Measurements from ENCODE around the gene MOCS1. TPM values are rescaled to one million over a fixed set of nuclear protein-coding genes. Genes with fewer than 3 reads are reported as not detected.

MOCS1 gene
- total RNA-seq, 2 experiments from 2014 or later: 0.84 to 1.4 TPM

DNA sequence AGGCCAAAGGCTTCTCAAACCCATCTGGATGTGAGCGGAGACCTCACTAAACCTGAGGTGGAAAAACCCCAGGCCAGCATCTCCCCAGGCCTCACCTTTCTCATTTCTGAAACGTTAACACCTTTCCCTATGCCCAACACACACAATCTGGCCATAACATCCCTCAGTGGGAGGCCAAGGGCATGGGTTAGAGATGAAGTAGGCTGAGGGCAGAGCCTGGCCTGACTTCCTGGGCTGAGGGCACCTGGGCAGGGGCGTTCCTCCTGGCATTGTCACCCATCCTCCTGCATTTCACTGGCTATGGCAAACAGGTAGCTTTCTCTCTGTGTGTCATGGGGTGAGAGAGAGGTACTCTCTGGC, 8.4 kb downstream of the MOCS1 start:
- CTCF ChIA-PET: no interaction called here

DNA sequence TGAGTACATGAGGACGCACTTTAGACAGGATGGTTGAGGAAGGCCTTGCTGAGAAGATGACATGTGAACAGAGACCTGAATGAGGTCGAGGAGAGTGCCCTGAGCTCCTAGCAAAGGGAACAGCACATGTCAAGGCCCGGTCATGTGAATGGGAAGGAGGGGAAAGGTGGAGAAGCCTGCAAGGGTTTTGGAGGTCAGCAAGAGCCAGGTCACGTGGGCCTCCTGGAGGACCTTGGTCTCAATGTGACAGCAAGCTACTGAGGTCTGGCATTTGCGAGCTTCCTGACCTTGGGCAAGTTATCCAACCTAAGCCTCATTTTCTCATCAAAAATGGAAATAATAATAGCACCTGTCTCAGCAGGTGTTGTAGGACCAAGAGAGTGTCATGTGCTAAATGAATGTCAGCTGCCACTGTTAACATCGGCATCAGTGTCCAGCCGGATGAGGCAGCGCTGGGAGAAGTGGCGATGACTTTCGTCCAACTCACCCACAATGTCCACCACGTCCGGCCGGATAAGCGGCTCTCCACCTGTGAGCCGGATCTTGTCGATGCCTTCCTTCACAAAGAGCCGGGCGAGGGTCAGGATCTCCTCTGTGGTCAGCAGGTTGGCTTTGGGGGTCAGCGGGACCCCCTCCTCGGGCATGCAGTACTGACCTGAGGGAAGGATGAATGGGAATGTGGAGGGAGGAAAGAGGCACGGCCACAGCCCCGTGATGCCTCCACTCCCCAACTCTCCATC, 8.9 kb downstream of the MOCS1 start:
- ChIA-PET POLR2A (no interaction called here), CTCF (no interaction called here)

More for the DNA sequence above, 8.4 kb downstream of the MOCS1 start:
- POLR2A ChIA-PET: no interaction called here

DNA sequence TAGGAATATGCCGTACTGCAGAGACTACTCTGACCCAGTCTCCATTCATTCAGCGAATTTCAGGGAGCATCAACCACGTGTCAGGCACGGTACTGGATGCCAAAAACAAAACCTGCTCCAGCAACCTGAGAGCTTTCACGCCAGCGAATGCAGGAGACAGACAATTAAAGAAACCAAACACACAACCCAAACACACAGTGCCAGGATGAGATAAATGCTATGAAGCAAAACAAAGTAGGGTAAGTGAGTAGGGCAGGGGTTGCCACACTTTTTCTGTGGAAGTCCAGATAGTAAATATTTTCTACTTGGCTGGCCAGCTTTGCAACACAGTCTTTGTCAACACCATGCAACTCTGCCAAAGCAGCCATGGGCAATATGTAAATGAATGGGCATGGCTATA, 10.0 kb downstream of the MOCS1 start:
- ChIA-PET CTCF (no interaction called here), POLR2A (no interaction called here)

DNA sequence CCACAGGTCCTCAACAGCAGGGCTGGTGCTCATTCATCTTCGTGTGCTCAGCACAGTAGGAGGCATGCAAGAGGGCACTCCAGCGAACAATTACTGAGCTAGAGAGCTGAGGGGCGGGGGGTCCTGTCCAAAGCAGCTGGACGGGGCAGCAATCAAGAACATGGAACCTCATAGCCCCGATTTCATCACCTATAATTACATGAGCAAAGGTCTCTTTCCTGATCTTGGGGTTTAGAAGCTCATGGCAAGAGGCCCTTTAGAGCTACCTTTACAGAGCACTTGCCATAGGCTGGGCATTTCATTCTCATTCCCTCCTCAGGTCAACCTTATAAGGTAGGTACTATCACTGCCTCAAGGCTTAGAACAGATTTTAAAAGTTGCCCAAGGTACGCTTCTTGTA, 10.4 kb downstream of the MOCS1 start:
- CTCF ChIA-PET: no interaction called here
- POLR2A ChIA-PET: no interaction called here

DNA sequence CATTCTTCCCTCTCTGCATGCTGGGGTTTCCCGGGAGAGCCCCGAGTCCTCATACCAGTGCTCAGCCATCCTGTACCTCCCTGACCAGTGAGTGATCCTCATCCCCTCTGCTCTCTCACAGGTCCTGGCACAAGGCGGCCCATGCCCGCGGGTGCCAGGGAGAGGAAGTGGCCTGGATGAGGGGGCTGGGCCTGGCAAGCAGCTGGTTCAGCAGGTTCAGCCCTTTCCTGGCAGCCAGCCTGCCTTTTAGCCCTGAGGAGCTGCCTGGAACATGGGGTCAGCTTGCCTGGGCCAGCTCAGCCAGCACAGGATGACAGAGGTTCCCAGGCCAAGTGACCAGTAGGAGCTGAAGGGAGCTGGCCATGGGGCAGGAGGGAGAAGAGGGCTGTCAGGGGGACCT, 10.9 kb downstream of the MOCS1 start:
- ChIA-PET POLR2A (no interaction called here), CTCF (no interaction called here)

DNA sequence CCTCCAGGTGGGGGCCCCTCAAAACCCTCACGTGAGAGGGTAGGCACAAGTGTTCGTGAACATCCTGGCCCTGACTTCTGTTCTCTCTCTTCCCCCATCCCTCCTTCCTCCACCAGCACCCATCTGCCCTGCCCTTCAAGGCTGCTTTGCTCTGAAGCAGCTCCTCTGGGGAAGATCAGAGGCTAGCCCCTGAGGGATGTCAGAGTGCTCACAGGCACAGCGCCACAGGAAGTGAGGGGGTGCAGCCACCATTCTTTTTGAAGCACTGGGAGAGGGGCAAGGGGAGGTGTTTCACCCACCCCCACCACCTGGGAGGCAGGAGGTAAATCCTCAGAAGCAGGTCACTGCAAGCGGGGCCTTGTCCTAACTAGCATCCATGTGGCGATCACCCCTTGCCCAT, 11.4 kb downstream of the MOCS1 start:
- POLR2A ChIA-PET: no interaction called here
- CTCF ChIA-PET: no interaction called here

DNA sequence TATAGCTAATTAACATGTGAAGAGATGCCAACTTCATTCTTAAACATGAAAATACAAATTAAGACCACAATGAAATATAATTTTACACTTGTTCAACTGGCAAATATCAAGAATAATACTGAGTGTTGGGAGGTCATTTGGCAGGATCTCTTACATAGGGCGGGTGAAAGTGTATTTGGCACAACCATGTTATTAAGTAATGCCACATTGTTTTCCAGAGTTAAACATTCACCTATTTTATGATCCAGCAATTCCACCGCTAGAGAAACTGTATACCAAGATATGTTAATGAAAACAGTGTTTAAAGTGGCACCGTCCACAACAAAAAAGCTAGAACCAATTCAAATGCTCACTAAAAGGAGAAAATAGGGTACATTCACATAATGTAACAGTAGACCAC, 14.1 kb downstream of the MOCS1 start:
- POLR2A ChIA-PET: no interaction called here
- CTCF ChIA-PET: no interaction called here

DNA sequence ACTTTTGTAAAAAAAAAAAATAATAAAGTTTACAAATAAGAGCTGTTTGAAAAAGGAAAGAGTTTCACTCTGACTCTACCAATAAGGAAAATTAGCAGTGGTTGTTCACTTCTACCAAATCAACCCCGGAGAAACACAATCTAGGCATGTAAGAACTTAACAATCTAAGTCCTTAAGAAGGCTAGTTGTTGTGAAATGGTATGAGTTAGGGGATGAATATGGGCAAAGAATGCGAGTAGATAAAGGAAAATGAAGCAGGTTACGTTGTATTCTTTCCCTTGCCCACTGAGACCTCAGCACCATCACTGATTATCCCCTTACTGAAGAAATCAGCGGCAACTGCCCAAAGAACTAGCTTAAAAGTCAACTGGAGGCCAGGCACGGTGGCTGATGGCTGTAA, 15.4 kb downstream of the MOCS1 start:
- POLR2A ChIA-PET: no interaction called here
- CTCF ChIA-PET: no interaction called here

DNA sequence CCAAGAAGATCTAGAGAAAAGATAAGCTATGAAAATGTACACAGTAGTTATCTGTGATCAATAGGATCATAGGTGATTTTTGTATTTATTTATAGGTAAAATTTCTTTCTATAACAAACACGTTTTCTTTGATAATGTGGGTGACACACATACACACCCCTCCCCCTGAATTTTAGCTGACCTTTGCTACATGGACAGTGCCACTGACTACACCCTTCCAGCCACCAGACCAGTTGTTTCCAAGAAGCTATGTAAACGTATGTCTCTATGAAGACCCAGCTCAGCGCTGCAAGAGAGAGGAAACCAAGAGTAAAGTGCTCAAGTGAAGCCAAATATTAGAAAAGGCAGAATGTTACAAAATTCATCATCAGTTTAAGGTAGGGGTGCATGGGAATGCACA, 16.3 kb downstream of the MOCS1 start:
- ChIA-PET CTCF (no interaction called here), POLR2A (no interaction called here)

DNA sequence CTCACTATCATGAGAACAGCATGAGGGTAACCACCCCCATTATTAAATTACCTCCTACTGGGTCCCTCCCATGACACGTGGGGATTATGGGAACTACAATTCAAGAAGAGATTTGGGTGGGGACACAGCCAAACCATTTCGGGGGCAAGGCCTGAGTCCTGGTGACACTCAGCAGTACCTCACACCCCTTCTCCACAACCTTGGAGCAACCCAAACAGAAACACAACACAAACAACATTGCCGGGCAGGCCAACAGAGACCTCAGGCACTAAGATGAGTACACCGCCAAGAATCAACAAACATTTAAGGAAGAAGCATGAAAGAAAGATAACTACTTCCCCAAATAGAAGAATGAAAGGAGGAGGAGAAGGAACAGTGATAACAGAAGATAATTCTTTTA, 16.9 kb downstream of the MOCS1 start:
- CTCF ChIA-PET: no interaction called here
- POLR2A ChIA-PET: no interaction called here

DNA sequence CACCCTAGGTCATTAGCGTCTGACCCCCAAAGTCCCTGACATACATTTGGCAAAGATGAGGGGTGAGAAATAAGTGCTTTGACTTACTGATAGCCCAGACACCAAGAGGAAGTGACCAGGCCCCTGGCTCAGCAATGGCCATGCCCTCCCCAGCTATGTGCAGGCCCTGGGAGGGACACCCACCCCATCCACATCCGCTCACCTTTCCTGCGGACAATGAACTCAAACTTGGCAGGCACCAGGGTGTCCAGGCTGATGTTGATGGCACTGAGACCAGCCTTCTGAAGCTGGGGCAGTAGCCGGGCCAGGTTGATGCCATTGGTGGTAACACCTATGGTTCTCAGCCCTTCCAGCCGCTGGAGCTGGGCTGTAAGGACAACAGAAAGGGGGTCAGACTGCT, 18.4 kb downstream of the MOCS1 start:
- POLR2A ChIA-PET: no interaction called here
- CTCF ChIA-PET: no interaction called here

DNA sequence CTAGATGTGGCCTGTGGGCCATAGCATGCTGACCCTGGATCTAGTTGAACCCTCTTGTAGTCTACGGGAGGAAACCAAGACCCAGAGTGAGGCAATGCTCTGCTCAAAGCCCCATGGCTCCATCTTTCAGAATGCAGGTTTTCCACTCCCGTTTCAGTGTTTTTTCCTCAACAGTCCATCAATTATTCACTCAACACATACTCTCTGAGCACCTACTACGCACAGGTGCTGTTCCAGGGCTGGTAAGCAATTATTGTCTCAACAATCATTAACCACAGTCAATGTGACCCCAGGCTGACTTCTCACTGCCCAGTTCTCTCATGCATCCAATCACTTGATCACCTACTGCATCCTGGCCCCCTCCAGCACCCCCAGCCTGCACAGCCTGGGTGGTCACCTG, 20.0 kb downstream of the MOCS1 start:
- POLR2A ChIA-PET: no interaction called here
- CTCF ChIA-PET: no interaction called here

DNA sequence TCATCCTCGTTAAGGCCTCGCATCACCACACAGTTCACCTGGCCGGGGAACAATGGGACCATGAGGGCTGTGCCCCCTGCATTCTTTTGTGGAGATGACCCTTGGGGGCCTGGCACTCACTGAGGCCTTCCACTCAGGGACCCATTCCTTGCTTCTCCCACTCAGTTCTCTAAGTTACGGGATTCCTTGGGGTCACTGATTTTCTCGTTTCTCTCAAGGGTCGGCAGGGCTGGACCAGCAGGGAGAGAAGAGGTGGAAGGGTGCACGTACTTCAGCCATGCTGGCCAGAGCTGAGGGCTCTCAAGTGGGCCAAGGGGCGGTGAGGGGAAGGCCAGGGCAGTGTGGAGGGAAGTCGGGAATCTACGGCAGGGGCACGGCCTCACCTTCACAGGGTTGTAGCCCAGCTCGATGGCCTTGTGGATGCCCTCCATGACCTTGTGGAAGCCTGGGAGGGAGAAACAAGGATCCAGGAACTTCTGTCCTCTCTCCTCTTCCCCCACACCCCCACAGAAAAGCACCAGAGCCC, 20.8 kb downstream of the MOCS1 start:
- POLR2A ChIA-PET: no interaction called here
- CTCF ChIA-PET: no interaction called here

DNA sequence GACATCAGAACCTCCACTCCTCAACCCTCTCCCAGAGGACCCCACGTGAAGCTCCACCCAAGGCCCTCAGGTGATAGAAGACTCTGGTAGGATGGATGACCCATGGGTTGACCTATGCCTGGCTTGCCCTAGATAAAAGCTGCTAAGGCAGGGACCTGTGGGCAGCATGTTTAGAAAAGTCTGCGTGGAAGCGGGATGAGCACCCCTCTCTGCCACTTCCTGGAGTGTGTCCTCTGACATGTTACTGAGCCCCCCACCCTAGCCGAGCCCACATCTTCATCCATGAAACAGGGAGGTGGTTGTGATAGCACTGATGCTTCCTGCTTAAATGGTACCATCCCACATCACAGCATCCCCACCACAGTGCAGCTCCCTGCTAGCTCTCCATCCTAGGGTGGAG, 21.8 kb downstream of the MOCS1 start:
- ChIA-PET CTCF (no interaction called here), POLR2A (no interaction called here)

DNA sequence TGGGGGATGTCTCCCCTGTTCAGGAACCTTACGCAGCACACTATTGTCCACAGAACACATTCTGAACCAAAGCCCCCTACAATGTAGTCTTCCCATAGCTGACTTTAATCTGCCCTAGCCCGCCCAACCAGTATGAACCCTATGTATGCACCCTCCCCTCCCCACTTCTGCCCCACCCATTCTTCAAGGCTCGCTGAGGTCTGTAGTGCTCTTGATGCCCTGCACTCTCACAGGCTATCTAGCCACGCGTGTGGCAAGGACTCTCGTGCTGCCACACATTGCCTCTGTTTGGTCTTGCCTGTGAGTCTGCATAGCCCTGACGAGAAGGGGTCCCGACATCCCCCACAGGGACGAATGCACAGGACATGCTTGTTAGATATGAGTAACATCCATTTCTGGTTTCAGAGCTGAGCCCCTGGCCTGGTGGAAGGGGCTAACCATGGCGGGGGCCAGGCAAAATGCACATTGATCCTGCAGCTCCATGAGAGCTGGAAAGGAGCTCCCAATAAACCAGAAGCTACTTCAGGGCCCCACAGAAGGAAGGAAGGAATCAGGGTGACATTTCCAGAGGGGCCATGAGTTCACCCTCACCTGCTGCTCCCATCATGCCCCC, 22.6 kb downstream of the MOCS1 start:
- POLR2A ChIA-PET: no interaction called here
- CTCF ChIA-PET: no interaction called here

DNA sequence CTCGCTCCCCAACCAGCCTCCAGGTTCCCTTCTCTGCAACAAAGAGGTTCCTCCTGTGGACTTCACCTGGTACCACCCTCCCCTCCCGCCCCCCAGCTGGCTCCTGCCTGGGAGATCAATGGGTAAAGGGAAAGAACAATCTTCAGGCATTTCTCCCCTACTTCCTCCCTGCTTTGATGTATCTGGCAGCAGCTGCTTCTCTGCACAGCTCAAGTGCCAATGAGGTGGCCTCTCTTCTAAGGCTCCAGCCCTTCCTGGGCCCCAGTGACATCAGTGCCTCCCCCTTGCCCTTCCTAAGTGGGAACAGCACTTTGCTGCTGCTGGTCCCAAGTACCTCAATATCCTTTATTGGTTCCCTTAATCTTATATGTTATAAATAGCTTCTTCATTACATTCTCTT, 23.5 kb downstream of the MOCS1 start:
- CTCF ChIA-PET: no interaction called here
- POLR2A ChIA-PET: no interaction called here

DNA sequence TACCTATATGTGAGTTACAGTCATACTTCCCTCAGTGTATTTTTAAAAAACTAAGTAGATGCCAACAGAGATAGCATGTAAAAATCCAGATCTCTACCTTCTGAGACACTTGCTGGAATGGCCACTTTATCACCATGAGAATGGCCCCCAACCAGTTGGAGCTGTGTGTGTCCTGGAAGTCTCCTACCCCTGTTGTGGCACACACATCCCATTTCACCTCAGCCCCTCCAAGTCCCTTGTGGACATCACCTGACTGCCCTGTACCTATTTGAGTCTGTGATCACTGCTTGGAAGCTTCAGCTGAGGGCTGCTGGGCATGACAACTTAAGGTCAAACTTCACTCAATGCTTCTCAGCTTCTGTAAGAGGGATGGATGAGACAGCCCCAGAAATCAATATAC, 24.1 kb downstream of the MOCS1 start:
- POLR2A ChIA-PET: no interaction called here
- CTCF ChIA-PET: no interaction called here

DNA sequence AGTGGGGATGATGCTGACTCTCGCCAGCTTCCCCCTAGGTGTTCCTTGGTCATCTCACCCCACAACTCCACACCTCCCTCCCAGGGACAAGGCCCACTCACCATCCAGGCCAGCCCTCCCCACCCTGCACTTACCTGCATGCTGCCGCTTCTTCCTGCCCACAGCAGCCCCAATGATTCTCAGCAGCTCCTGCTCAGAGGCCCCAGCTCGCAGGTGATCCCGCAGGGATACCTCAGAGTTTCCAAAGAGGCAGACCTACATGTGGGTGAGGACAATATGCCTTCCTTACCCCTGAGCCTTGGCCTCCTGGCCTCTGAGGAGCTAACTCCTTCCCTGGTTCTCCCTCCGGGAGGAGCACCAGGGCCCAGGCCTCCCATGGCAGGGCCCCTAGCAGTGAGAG, 24.6 kb downstream of the MOCS1 start:
- POLR2A ChIA-PET: no interaction called here
- CTCF ChIA-PET: no interaction called here

DNA sequence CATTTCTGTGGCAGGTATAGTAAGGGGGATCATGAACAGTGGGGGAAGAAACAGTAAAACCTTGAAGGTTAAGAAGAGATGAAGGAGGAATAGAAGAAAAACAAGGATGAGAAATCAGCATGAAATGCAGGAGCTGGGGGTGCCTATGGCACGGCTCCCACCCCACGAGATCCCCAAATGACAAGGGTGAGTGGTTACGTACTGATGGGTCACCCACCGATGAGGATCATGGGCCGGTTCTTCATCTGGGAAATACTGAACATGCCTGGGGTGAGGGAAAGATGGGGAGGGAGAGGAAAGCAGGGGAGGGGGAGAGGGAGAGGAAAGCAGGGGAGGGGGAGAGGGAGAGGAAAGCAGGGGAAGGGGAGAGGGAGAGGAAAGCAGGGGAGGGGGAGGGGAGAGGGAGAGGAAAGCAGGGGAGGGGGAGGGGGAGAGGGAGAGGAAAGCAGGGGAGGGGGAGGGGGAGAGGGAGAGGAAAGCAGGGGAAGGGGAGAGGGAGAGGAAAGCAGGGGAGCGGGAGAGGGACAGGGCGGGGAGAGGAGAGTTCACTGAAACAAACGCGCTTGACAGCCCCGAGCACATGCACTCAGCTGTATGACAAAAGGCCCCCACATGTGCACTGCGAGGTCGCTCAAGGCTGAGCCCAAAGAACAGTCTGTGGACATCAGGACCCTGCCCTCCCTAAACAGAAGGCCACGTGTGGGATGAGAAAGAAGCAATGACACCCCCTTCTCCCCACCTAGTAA, 25.3 kb downstream of the MOCS1 start:
- ChIA-PET POLR2A (no interaction called here), CTCF (no interaction called here)

DNA sequence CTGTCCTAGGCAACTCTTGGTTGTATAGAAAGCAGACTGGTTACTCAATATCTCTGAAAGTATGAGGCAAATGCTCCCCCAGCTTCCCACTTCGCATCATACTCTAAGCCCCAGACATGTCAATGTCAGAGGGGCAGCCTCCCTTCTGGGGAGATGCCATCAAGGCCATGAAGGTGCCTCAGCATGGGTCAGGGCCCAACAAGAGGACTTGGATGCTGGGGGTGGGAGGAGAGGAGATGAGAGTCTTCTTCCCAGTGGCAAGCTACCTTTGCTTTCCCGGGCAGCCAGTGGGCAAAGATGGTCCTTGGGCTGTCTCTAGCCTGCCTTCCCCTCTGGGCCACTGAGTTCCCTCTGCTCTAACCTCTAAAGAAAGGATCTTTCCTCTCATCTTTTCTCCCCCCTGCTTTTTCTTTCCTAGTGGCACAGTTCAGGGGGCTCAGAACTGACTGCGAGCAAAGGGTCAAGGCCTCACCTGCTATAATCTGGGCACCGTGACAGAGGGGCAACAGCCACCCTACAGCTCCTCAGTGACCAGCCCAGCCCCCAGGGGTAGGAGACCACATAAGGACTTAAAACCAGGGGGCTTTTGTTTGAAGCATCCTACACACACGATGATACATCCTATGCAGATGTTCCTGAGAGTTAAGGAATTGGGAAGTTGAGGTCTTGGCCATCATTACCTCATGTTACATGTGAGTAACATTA, 26.2 kb downstream of the MOCS1 start:
- POLR2A ChIA-PET: no interaction called here
- CTCF ChIA-PET: no interaction called here

DNA sequence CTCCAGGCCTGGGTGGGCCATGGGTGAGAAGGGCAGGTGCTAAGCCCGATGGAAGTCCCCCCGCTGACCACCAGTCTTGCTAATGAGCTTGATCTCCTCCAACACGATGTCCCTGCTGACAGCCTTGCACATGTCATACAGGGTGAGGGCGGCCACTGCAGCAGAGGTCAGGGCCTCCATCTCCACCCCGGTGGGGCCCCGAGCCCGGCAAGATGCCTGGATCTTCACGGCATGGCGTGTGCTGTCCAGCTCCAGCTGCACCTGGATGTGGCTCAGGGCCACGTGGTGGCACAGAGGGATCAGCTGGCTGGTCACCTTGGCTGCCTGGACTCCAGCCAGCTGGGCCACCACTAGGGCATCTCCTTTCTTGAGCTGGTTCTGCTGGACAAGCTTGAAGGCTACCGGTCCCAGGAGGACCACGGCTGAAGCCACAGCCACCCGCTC, 27.9 kb downstream of the MOCS1 start:
- ChIA-PET CTCF (no interaction called here), POLR2A (no interaction called here)

Data from activated CD8-positive, alpha-beta memory T cell treated with anti-CD3 and anti-CD28 coated beads for 36 hours (primary cell).